Cortex of kidney (tissue), 1 donor: Measurements from ENCODE around the gene ZNF471.

Source experiments
- DNase-seq: peaks from one replicate; lab custom pipeline; 2025; lab: John Stamatoyannopoulos, UW

The ZNF471 gene

DNA sequence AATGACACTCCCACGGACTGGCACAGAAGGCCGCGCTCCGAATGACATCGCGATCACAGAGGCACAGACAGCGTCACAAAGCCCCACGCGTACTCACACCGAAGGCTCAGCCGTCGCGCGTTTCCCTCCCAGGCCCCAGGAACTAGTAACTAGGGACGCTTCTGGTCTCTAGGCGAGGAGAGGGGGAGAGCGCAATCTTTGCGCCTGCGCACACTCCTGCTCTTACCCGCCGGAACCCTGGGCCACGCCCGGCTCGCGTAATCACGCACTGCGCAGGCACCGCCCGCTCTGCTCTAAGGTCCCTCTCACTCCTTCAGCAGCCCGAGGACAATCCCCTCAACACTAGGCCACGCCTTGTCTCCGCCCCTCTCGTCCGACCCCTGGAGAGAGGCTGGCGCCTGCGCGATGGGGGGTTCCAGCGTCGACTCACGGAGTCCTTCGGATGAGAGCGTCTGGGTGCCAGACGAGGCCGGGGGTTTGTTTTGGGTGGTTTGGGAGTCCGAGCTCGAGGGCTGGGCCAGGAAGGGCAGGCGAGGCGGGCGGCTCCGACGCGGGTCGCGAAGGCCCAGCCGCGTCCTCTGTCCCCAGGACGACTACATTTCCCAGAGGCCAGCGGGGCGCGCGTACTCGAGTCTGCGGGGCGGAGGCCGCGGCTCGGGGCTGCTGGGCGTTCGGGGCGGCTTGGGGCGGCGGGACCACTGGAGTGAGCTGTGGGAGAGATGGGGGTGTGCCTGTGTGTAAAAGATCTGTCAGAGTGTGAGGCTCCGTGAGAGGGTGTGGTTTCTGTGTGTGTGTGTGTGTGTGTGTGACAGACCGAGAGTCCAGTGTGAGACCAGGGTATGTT lies at the start of gene ZNF471:
Gene ZNF471 (plus strand): TSS at position 410 of the 844 bp plus-strand sequence. CDS start 3,717 bp downstream, outside the sequence.
- peak; percentile 24 for DNase-seq

DNA sequence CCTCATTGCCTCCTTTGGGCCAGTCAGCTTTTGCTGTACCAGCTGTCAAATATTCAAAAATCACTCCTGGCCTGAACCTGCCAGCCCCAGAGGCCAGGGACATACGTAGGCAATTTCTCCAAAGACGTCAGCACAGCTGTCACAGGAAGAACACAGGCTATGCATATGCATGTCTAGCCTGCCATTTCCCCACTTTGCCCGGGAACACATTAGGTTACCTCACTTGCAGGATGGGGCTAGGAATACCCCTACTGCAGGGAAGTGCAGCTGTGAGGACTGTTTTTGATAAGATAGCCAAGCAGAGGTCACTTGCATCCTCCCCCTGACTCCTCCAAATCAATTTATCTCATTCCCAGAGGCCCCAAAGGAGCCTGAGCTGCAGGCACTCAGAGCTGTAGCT lies 33.3 kb upstream of the ZNF471 start:
- no peak for DNase-seq

DNA sequence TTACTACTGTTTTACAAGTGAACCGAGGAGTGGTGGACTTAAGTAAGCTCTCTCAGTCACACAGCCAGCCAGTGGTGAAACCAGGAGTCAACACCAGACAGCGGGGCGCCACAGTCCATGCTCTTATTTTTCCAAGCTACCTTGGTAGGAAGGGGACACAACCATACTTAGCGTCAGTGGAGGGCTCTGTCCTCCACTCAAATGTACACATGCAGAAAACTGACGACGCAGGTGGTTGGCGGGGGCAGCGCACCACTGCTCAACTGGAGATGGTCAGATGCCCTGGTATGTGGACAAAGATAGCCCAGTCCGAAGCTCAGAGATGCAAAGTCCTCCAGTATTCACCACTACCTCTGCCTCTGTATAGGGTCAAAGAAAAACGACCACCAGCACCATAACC lies 31.6 kb upstream of the ZNF471 start:
- DNase-seq: no peak

DNA sequence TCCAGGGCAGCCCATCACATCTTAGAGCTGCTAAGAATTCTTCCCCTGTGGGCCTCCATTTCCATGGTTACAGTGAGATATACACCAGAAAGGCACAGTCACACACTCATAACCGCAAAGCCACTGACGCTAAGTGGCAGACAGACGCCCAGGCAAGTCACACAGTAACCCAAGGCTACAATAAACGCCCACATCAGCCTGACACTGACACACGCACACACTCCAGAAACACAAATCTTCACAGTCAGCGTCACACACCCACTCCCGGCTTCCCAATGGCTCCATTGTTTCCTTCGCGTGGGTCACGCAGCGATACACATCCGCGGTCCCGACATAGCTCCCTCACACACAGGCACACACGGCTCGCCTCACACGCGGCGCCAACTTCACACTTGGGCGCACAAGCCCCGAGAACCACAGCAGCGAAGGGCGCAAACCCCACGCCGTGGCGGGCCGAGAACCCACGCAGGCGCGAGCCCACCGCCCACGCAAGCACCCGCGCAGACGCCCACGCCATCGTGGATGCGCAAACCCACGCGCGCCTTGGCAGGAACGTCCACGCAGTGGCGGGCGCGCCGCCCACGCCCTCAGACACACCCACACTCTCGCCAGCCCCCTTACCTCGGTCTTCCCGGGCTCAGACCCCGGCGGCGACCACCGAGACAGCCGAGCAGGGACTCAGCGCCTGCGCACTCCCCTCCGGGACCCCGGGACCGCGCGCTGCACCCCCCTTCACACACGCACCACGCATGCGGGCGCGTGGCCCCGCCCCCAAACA lies 30.8 kb upstream of the ZNF471 start, which contains the start of gene ZNF667:
Gene ZNF667 (minus strand): TSS at position 695 of the 778 bp plus-strand sequence. CDS start 14,975 bp downstream, outside the sequence.
- DNase-seq: no peak

DNA sequence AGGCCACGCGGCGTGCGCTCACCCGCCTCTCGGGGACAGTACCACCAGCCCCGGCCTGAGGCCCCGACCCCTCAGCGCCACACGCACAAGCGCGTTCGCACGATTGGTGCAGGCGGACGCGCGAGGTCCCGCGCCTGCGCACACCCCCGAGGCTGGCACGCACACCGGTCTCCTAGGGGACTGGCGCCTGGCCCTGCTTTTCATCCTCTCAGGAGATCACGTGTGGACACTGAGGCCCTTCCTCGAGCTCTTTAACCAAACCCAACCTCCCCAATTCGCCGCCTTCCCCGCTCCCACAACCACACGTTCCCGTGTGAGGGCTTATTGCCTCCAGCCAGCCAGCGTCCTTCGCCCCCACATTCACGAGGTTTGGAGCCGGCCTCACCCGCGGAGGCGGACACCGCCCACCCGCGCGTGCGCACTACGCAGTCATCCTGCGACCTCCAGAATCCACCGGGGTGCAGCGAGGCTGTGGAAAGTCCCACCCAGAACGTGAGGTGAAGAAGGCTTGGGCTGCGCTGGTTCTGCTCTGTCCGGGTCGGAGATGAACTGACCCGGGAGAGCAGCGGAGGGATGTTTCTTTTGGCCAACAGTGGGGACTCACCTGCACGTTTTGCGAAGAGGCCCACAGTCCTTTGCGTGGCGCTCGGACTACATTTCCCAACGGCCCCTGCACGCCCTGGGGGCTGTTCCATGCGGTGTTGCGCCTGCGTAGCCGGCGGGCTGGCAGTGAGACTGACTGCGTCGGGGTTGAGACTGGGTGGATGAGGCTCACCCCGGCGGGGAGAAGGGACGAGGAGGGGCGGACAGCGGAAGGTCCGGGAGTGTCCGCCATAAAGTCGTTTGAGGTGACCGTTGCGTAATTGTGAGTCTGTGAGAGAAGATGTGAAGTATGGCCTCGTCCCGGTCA lies 30.0 kb upstream of the ZNF471 start:
- peak; percentile 30 for DNase-seq

DNA sequence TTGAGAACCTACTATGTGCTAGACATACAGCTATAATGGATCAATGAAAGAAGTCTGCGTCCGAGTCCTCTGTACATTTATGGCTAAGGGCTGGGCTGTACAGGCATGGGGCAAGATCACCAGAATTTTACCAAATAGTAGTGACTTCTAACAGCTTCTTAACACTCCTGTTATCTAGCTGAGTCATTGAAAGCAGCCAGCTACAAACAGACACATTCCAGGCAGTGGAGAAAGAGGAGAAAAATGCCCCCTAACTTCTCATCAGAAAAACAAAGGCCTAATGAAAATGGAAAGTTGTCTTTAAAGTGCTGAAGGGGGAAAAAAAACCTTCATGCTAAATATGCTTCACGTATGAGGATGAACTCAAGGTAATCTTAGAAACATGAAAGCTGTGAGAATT lies 16.3 kb upstream of the ZNF471 start:
- no peak for DNase-seq

DNA sequence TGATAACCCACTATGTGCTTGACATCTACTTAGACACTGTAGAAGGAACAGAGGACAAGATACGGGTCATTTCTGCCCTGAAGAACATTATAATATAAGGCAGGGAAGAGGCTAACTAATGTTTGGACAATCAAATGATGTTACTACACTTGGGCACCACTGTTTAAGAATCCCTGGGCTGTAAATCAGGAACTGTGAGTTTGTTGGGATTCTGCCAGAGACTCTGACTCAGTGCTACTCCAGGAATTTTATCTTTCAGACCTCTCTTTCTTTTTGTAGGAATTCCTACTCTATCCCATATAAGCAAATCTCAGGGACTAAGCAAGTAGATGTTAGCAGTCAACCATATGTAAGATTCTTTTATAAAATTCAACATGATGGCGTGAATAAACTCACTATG lies 3.1 kb upstream of the ZNF471 start:
- DNase-seq: no peak

DNA sequence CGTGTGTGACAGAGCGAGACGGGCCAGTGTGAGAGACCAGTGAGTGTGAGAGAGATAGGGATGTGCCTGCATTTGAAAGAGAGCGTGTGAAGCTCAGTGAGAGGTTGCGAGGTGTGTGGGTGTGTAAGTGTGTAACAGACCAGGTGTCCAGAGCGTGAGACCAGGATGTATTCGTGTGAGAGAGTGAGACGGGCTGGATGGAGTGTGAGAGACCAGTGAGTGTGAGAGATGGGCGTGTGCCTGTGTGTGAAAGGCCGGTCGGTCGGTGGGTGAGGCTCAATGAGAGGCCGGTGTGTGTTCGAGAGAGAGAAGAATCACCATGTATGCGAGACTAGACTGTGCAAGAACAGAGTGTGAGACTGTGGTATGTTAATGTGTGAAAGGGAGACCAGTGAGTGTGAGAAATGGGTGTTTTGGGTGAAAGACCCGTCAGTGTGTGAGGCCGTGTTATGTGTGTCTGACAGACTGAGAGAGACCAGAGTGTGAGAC lies 679 bp downstream of the ZNF471 start:
- no peak for DNase-seq

DNA sequence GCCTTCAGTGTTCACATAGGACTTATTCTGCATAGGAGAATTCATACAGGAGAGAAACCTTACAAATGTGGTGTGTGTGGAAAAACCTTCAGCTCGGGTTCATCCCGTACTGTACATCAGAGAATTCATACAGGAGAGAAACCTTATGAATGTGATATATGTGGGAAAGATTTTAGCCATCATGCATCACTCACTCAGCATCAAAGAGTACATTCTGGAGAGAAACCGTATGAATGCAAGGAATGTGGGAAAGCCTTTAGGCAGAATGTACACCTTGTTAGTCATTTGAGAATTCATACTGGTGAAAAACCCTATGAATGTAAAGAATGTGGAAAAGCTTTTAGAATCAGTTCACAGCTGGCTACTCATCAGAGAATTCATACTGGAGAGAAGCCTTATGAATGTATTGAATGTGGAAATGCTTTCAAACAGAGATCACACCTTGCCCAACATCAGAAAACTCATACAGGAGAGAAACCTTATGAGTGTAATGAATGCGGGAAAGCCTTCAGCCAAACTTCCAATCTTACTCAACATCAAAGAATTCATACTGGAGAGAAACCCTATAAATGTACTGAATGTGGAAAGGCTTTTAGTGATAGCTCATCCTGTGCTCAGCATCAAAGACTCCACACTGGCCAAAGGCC lies 17.7 kb downstream of the ZNF471 start:
- no peak for DNase-seq

DNA sequence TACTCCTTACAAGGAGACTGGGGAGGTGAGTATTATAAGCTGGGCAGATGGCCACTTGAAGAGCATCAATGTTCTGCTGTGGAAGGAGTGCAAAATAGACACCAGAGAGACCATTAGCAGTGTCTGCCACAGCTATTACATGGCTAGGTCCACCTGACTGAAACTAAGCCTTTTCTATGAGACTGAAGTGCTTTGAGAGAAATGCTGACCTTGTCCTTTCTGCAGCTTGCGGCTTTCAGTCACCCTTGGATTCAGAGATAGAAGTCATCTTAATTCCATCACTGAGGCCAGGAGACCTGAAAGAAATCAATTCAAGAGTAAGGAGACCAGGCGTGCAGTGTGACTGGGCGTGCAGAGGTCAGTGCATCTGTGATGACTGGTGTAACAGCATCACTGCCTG lies 29.8 kb downstream of the ZNF471 start:
- DNase-seq: no peak

DNA sequence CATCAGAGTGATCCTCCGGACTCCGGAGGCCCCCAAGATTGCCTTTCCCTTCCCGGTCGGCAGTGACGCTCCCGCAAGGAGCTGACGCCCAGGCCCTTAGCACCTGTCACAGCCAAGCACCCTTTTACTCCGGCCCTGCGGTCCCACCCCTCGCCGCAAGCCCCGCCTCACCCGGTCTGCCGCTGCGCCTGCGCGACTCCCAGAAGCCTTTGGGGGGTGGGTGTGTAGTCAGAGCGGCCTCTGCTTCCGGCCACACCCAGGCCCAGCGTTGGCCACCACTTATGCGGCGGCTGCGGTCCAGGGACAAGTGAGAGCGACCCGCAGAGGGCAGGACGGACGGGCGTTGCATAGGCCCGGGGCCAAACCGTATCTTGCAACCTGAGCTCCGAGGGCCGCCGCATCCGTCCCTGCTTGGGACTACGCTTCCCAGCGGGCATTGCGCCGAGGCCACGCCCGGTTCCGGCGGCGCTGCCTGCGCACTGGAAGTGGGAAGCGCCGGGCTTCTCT lies 30.7 kb downstream of the ZNF471 start:
- DNase-seq: peak; percentile 98

DNA sequence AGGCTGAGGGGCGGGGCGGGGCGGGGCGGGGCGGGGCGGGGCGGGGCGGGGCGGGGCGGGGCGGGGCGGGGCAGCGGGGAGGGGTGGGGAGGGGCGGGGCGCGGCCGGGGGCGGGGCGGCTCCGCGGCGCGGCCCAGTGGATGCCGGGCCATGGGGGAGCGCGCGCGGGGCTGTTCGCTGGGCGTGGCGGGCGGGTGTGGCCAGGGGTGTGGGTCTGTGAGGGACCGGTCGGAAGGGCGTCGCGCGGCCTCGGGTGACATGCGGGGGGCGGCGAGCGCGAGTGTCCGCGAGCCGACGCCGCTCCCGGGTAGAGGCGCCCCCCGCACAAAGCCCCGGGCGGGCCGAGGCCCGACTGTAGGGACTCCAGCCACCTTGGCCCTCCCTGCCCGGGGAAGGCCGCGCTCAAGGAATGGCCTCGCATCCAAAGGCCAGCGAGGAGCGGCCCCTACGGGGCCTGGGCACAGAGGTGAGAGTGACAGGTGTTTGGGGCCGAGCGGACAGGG lies 31.2 kb downstream of the ZNF471 start, which contains the start of gene ZFP28:
Gene ZFP28 (plus strand): TSS at position 188 of the 503 bp plus-strand sequence. CDS start 71 bp downstream, at position 259.
- DNase-seq: no peak

DNA sequence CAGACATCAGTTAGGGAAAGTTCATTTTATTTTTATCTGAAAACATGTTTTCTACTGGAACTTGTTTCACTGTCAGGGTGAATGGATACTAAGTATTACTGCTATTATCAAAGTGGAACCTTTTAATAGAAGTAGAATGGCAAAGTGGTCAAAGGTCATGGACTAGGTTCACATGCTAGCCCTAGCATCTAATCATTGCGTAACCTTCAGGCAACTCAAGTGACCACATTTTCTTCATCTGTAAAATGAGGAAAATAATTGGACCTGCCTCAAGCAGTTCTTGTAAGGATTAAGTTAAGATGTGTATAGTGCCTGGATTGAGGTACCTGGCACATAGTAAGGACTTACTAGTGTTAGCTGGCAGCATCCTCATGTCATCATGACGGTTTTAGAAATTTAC lies 36.1 kb downstream of the ZNF471 start:
- no peak for DNase-seq

DNA sequence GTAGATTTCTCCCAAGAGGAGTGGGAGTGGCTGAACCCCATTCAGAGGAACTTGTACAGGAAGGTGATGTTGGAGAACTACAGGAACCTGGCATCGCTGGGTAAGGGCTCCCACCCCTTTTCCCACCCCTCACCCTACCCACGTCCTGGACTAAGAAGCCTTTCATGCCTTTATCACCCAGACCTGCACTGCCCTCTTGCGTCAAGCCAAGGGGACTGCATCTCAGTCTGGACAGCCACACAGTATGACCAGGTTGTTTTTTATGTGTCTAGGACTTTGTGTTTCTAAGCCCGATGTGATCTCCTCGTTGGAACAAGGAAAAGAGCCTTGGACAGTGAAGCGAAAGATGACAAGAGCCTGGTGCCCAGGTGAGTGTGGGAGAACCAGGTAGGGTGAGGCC lies 39.9 kb downstream of the ZNF471 start:
- DNase-seq: no peak

DNA sequence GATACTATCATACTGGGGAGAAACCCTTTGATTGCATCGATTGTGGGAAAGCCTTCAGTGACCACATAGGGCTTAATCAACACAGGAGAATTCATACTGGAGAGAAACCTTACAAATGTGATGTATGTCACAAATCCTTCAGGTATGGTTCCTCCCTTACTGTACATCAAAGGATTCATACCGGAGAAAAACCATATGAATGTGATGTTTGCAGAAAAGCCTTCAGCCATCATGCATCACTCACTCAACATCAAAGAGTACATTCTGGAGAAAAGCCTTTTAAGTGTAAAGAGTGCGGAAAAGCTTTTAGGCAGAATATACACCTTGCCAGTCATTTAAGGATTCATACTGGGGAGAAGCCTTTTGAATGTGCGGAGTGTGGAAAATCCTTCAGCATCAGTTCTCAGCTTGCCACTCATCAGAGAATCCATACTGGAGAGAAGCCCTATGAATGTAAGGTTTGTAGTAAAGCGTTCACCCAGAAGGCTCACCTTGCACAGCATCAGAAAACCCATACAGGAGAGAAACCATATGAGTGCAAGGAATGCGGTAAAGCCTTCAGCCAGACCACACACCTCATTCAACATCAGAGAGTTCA lies 46.7 kb downstream of the ZNF471 start:
- DNase-seq: no peak

DNA sequence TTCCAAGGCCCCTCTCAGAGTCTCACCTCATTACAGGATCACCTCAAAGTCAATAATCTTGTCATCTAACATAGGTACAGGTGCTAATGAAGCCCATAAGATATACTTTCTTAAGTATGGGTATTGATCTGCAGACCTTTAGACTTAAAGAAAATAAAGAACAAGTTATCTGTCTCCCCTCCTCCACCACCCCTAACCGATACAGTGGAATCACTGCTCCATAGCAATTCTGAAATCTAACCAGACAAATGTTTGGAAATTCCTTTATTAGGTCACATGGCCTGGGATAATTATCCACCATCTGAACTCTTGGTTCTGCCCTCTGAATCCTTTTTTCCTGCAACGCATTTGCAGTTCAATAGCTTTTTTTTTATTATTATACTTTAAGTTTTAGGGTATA lies 55.1 kb downstream of the ZNF471 start:
- DNase-seq: no peak

DNA sequence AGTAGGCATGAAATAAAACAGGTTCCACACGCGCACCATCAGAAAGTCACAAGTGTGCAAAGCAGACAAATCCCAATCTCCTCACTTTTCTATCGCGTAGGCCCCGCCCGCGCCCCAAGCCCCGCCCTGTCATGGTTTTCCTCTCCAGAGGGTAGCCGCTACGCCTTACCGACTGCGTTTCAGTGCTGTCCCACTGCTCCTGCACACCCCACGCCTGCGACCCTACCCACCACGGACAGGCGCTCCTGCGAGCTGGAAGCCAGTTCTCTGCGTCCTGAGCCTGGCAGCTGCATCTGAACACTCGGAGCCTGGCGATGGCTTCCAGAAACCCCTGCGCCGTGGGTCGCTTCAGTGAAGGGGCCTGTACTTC lies 59.2 kb downstream of the ZNF471 start:
- DNase-seq: no peak

DNA sequence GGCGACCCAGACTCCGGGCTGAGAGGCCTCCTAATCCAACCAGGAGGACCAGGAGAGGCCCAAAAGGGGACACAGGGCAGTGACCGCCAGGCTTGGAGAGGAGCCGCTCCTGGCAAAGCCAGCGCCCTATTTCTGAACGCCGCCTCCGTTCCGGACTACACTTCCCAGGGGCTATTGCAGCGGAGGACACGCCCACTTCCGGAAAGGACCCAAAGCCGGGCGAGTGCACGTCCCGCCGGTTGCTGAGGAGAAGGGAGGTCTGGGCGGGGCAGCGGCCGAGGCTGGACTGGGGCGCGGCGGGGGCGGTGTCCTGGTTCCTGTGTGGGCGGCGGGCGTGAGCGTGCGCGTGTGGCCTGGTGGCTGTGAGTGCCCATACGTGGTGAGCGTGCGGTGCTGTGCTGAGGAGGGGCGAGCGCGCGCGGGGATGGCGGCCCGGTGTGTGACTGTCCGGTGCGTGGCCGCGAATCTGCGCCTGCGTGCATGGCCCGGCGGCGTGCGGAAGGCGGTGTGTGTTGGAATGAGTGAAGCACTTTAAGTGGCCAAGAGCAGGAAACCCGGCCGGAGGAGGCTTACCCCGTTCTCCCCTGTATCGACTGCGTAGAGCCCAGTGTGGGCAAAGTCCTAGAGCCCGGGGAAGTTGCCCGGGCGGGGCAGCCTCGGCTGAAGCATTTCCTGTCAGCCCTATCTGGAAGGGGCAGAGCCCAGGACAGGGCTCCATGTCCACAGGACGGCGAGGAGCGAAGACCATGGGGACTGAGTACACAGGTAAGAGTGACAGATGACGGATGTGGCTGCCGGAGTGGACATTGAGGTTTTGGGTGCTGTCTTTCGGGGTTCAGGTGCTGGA lies 59.8 kb downstream of the ZNF471 start, which contains the start of gene ZNF470:
Gene ZNF470 (plus strand): TSS at position 195 of the 847 bp plus-strand sequence. CDS start 2,844 bp downstream, outside the sequence.
- DNase-seq: peak; percentile 21

DNA sequence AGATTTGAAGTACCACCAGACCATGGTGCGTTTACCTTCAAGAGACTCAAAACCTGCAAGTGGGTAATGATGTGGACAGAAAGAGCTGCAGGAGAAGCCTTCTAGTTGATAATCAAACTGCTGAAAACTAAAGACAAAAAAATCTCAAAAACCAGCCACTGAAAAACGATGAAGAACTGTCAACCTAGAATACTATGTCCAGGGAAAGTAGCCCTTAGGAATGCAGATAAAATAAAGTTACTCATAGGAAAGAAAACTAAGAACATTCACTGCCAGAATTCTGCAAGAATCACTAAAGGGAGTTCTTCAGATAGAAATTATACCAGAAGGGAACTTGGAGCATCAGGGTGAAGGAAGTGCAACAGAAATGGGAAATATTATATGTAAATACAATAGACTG lies 64.9 kb downstream of the ZNF471 start:
- no peak for DNase-seq
